Neural cell (in vitro differentiated cells): ENCODE data around the gene CPM. TPM values are rescaled to one million over a fixed set of nuclear protein-coding genes. Genes with fewer than 3 reads are reported as not detected.
"Not testable (repeated sequence)": the region's sequence is repeated elsewhere in the genome, so short reads cannot be mapped to it uniquely, and the experiment has no call there.

Experiments used
- H2AFZ ChIP-seq: fragments of 200-600, 300-800 bp; sonication (generic), shearing (Covaris generic); 2 replicates; pipeline ENCODE4 v1.6.0; 2014; ENCODE audit warnings: low read depth, mild to moderate bottlenecking, antibody characterized with exemption, low read length, moderate library complexity
- H3F3A ChIP-seq: fragments of 200-600 bp; shearing (Covaris generic); 2 replicates; pipeline ENCODE4 v1.6.1; 2016; ENCODE audit warnings: mild to moderate bottlenecking, moderate library complexity, mixed read lengths, antibody characterized with exemption, low read length; ENCODE audit not compliant: insufficient read depth, poor library complexity, severe bottlenecking
- H3K27ac ChIP-seq: fragments of 200-600, 300-800 bp; sonication (generic), shearing (Covaris generic); 2 replicates; pipeline ENCODE4 v1.5.1; 2014; ENCODE audit warnings: mild to moderate bottlenecking, low read length, moderate library complexity
- H3K27me3 ChIP-seq: fragments of 300-800, 200-600 bp; sonication (generic), shearing (Covaris generic); 2 replicates; pipeline ENCODE4 v1.6.0; 2014; ENCODE audit warnings: mild to moderate bottlenecking, low read depth, low read length, moderate library complexity; ENCODE audit not compliant: insufficient read depth
- H3K36me3 ChIP-seq: fragments of 300-800, 200-600 bp; sonication (generic), shearing (Covaris generic); 2 replicates; pipeline ENCODE4 v1.5.1; 2014; ENCODE audit warnings: mild to moderate bottlenecking, antibody characterized with exemption, low read length, moderate library complexity; ENCODE audit not compliant: insufficient read depth
- H3K4me2 ChIP-seq: fragments of 300-800, 200-600 bp; sonication (generic), shearing (Covaris generic); 2 replicates; pipeline ENCODE4 v1.6.0; 2014; ENCODE audit warnings: mild to moderate bottlenecking, low read length
- H3K4me3 ChIP-seq: fragments of 300-800, 200-600 bp; sonication (generic), shearing (Covaris generic); 2 replicates; pipeline ENCODE4 v1.5.1; 2014; ENCODE audit warnings: mild to moderate bottlenecking, low read length, moderate library complexity
- H3K79me2 ChIP-seq: fragments of 200-600 bp; shearing (Covaris generic); replicated peaks from 2 replicates; pipeline ENCODE4 v1.6.0; 2014; ENCODE audit warnings: mild to moderate bottlenecking, low read length, moderate library complexity; ENCODE audit not compliant: insufficient read depth
- H3K9ac ChIP-seq: fragments of 300-800, 200-600 bp; sonication (generic), shearing (Covaris generic); 2 replicates; pipeline ENCODE4 v1.6.1; 2016; ENCODE audit warnings: mild to moderate bottlenecking, low read length, mixed read lengths
- H3K9me2 ChIP-seq: fragments of 200-600 bp; shearing (Covaris generic); 2 replicates; pipeline ENCODE4 v1.6.1; 2016; ENCODE audit warnings: mild to moderate bottlenecking, low read length, mixed read lengths; ENCODE audit not compliant: insufficient read depth
- H3K9me3 ChIP-seq: fragments of 200-600, 300-800 bp; sonication (generic), shearing (Covaris generic); 2 replicates; pipeline ENCODE4 v1.6.1; 2016; ENCODE audit warnings: mild to moderate bottlenecking, mixed run types, low read length, moderate library complexity, mixed read lengths
- H4K20me1 ChIP-seq: fragments of 200-600 bp; shearing (Covaris generic); 2 replicates; pipeline ENCODE4 v1.6.1; 2016; ENCODE audit warnings: mild to moderate bottlenecking, mixed run types; ENCODE audit not compliant: insufficient read depth
- CTCF ChIP-seq: fragments of 450-650 bp; IDR thresholded peaks from 2 replicates; pipeline ENCODE4 v1.5.1; 2014; ENCODE audit warnings: antibody characterized with exemption, mild to moderate bottlenecking, moderate library complexity; ENCODE audit not compliant: poor library complexity, severe bottlenecking
- EP300 ChIP-seq: fragments of 450-650 bp; conservative IDR thresholded peaks from 2 replicates; pipeline ENCODE4 v1.6.1; 2014; ENCODE audit warnings: antibody characterized with exemption, mild to moderate bottlenecking, moderate library complexity; ENCODE audit not compliant: poor library complexity, severe bottlenecking
- EZH2 ChIP-seq: fragments of 200-600, 300-800 bp; shearing (Covaris generic), sonication (generic); IDR thresholded peaks from 2 replicates; pipeline ENCODE4 v1.6.1; 2014; ENCODE audit warnings: antibody characterized with exemption, low read length, borderline replicate concordance, mild to moderate bottlenecking; ENCODE audit not compliant: insufficient read depth, poor library complexity, severe bottlenecking
- MXI1 ChIP-seq: fragments of 450-650 bp; conservative IDR thresholded peaks from 2 replicates; pipeline ENCODE4 v1.6.1; 2014; ENCODE audit warnings: antibody characterized with exemption, mild to moderate bottlenecking; ENCODE audit not compliant: poor library complexity, severe bottlenecking
- POLR2AphosphoS5 ChIP-seq: IDR thresholded peaks from 2 replicates; pipeline ENCODE4 v1.6.1; 2012
- RAD21 ChIP-seq: fragments of 450-650 bp; conservative IDR thresholded peaks from 2 replicates; pipeline ENCODE4 v1.6.1; 2014; ENCODE audit warnings: antibody characterized with exemption, mild to moderate bottlenecking, moderate library complexity
- REST ChIP-seq: IDR thresholded peaks from 2 replicates; pipeline ENCODE4 v1.6.1; 2012; ENCODE audit warnings: borderline replicate concordance
- SMC3 ChIP-seq: fragments of 450-650 bp; conservative IDR thresholded peaks from 2 replicates; pipeline ENCODE4 v1.6.1; 2014; ENCODE audit warnings: antibody characterized with exemption, mild to moderate bottlenecking, moderate library complexity; ENCODE audit not compliant: poor library complexity
- TAF1 ChIP-seq: IDR thresholded peaks from 2 replicates; pipeline ENCODE4 v1.6.1; 2012; ENCODE audit warnings: low read depth
- polyA plus RNA-seq: library from polyadenylated mRNA; depleted of rRNA; stranded (reverse); fragments of >200 nt; gene quantifications from 2 replicates; pipeline ENCODE4 v1.2.3, GENCODE V29; 2014

The CPM gene
- polyA plus RNA-seq, 1 donor from 2014 or later, result not detected

DNA sequence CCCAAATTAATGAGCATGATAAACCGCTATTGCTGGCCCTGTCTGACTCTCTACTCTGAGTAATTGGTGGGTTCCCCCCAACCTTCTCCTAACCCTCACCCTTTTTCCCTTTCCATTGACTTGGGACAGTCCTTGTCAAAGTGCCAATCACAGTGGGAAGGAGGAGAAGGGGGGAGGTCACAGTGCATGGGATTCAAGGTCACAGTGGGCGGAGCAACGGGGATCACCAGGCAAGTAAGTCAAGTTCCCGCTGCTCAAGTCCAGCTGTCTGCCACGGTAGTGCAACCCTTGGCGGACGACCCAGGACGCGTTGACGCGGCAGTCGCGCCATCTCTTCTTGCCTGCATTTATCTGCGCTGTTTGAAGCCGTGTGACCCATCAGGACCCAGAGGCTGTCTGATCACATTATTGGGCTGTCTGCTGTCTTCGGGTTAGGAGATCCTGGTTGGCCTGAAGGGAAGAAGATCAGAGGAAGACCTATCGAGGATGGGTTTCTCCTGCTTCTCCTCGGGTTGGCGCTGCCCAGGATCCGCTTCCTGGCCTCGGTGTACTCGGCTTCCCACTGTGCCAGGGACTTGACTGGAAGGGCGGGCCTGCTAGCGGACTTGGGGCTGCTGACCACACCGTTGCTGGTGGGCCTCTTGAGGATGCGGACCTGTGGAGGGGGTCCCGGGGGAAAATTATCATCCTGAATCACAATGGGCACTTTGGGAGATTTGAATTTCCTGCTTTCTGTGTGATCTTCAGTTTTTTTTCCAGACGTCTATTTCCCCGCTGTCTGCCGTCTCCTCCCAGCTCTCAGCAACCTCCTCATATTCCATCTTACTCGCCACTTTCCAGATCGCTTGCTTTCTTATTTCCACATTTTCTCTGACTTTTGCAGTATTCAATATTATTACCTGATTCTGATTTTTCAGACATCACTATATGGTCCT lies 128.0 kb downstream of the CPM start:
- H3K36me3 ChIP-seq, result peaks cover 4% of the 10 kb centered on the region
- no peaks in the 10 kb centered on the region for H3K9me2 ChIP-seq
- H3K4me3 ChIP-seq, result no peak overlapping the region
- H2AFZ ChIP-seq, result no peak overlapping the region
- H3K79me2 ChIP-seq, result peaks cover 12% of the 10 kb centered on the region
- H3K9me3 ChIP-seq, result no peaks in the 10 kb centered on the region
- no peaks in the 10 kb centered on the region for H4K20me1 ChIP-seq
- no peak overlapping the region for H3K27ac ChIP-seq
- TF ChIP-seq EZH2 (no peak), MXI1 (no peak), POLR2AphosphoS5 (no peak), SMC3 (no peak), RAD21 (no peak), EP300 (no peak), TAF1 (no peak)
- H3K4me2 ChIP-seq, result no peak overlapping the region
- no peaks in the 10 kb centered on the region for H3K27me3 ChIP-seq
- H3K9ac ChIP-seq, result no peak overlapping the region
- H3F3A ChIP-seq, result no peaks in the 10 kb centered on the region

- H3K4me2 ChIP-seq, result no peak overlapping the region
- no peak overlapping the region for H2AFZ ChIP-seq
- no peaks in the 10 kb centered on the region for H3K9me2 ChIP-seq
- H3K27me3 ChIP-seq, result no peaks in the 10 kb centered on the region
- no peak for TF ChIP-seq MXI1
- no peak for TF ChIP-seq CTCF
- no peak for TF ChIP-seq POLR2AphosphoS5
- TF ChIP-seq EP300, result no peak
- no peak for TF ChIP-seq SMC3
- TF ChIP-seq REST, result no peak
- TF ChIP-seq RAD21, result no peak
- TF ChIP-seq EZH2, result no peak
- no peak for TF ChIP-seq TAF1
- H3K79me2 ChIP-seq, result peaks cover 4% of the 10 kb centered on the region
- no peak overlapping the region for H3K4me3 ChIP-seq
- H3K9me3 ChIP-seq, result no peaks in the 10 kb centered on the region
- no peak overlapping the region for H3K27ac ChIP-seq
- no peaks in the 10 kb centered on the region for H4K20me1 ChIP-seq
- H3K36me3 ChIP-seq, result no peaks in the 10 kb centered on the region
- no peak overlapping the region for H3K9ac ChIP-seq
- no peaks in the 10 kb centered on the region for H3F3A ChIP-seq
Measured at GRCh38 chr12:68803948-68804656, 128.9 kb downstream of the CPM start.

DNA sequence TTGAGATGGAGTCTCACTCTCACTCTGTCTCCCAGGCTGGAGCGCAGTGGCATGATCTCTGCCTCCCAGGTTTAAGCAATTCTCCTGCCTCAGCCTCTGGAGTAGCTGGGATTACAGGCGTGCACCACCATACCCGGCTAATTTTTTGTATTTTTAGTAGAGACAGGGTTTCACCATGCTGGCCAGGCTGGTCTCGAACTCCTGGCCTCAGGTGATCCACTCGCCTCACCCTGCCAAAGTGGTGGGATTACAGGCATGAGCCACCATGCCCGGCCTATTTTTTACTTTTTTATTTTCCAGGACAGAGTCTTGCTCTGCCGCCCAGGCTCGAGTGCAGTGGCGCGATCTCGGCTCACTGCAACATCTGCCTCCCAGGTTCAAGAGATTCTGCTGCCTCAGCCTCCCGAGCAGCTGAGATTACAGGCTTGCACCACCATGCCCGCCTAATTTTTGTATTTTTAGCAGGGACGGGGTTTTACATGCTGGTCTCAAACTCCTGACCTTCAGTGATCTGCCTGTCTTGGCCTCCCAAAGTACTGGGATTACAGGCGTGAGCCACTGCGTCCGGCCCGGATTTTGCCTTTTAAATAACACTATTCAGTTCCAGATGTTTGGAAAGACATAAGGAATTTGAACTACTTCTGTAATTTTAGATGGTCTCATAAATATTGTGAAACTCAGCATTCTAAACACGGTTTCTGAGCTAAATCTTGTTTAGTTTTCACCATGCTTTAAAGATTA lies 129.9 kb downstream of the CPM start:
- not testable (repeated sequence) for H3K9me2 ChIP-seq, H3K27me3 ChIP-seq, H3K36me3 ChIP-seq, H2AFZ ChIP-seq, H3K27ac ChIP-seq, H3K4me2 ChIP-seq, H3K79me2 ChIP-seq, H3F3A ChIP-seq, H3K9me3 ChIP-seq, H3K9ac ChIP-seq, H3K4me3 ChIP-seq, H4K20me1 ChIP-seq

GRCh38 chr12:68802372-68802745 lies 130.6 kb downstream of the CPM start:
- not testable (repeated sequence) for H3K4me3 ChIP-seq, H3K9me3 ChIP-seq, H3K27me3 ChIP-seq, H2AFZ ChIP-seq, H3K27ac ChIP-seq, H3K36me3 ChIP-seq, H3K4me2 ChIP-seq, H3K9ac ChIP-seq, H3F3A ChIP-seq, H4K20me1 ChIP-seq, H3K79me2 ChIP-seq, H3K9me2 ChIP-seq
